H9 (cell line): ENCODE measurements around the gene B4GALNT1. TPM values are rescaled to one million over a fixed set of nuclear protein-coding genes. Genes with fewer than 3 reads are reported as not detected.

Source experiments
- DNase-seq: peaks from one replicate; pipeline ENCODE4 v3.0.0-alpha.2; 2017
- H2AFZ ChIP-seq: one replicate; pipeline ENCODE4 v1.6.1; 2013; ENCODE audit warnings: mild to moderate bottlenecking, low read length, control low read depth, moderate library complexity
- H2AK5ac ChIP-seq: 2 replicates; pipeline ENCODE4 v1.6.1; 2013; ENCODE audit warnings: low read length, control low read depth, mixed read lengths; ENCODE audit not compliant: insufficient read length
- H2BK120ac ChIP-seq: one replicate; pipeline ENCODE4 v1.6.1; 2013; ENCODE audit warnings: low read depth, mild to moderate bottlenecking, low read length, control low read depth, inconsistent platforms; ENCODE audit not compliant: poor library complexity, severe bottlenecking
- H2BK12ac ChIP-seq: 2 replicates; pipeline ENCODE4 v1.6.1; 2013; ENCODE audit warnings: low read length, control low read depth, mixed read lengths, low read depth; ENCODE audit not compliant: insufficient read length
- H2BK15ac ChIP-seq: 2 replicates; pipeline ENCODE4 v1.6.1; 2013; ENCODE audit warnings: low read depth, low read length, control low read depth
- H2BK20ac ChIP-seq: one replicate; pipeline ENCODE4 v1.6.1; 2013; ENCODE audit warnings: low read depth, mild to moderate bottlenecking, low read length, control low read depth, inconsistent platforms; ENCODE audit not compliant: poor library complexity, severe bottlenecking
- H2BK5ac ChIP-seq: 2 replicates; pipeline ENCODE4 v1.6.1; 2013; ENCODE audit warnings: low read length, control low read depth, mixed read lengths; ENCODE audit not compliant: insufficient read length
- H3K14ac ChIP-seq: 2 replicates; pipeline ENCODE4 v1.6.1; 2013; ENCODE audit warnings: low read length, control low read depth; ENCODE audit not compliant: insufficient read depth
- H3K18ac ChIP-seq: 2 replicates; pipeline ENCODE4 v1.6.1; 2013; ENCODE audit warnings: low read depth, mild to moderate bottlenecking, mixed read lengths, low read length, control low read depth; ENCODE audit not compliant: insufficient read length
- H3K23ac ChIP-seq: 2 replicates; pipeline ENCODE4 v1.6.1; 2013; ENCODE audit warnings: low read length, control low read depth, mixed read lengths, low read depth; ENCODE audit not compliant: insufficient read length
- H3K23me2 ChIP-seq: 2 replicates; pipeline ENCODE4 v1.6.1; 2013; ENCODE audit warnings: low read depth, mild to moderate bottlenecking, mixed read lengths, low read length, control low read depth; ENCODE audit not compliant: insufficient read length, poor library complexity, severe bottlenecking
- H3K27ac ChIP-seq: 2 replicates; pipeline ENCODE4 v1.5.1; 2013; ENCODE audit warnings: low read length, control low read depth, mixed read lengths, low read depth; ENCODE audit not compliant: insufficient read length
- H3K27me3 ChIP-seq: 2 replicates; pipeline ENCODE4 v1.6.1; 2013; ENCODE audit warnings: low read length, control low read depth, inconsistent platforms; ENCODE audit not compliant: insufficient read depth
- H3K4ac ChIP-seq: 2 replicates; pipeline ENCODE4 v1.6.1; 2013; ENCODE audit warnings: low read depth, mild to moderate bottlenecking, control low read depth, inconsistent platforms, low read length, moderate library complexity
- H3K4me1 ChIP-seq: 2 replicates; pipeline ENCODE4 v1.6.1; 2013; ENCODE audit warnings: low read length, control low read depth, inconsistent platforms; ENCODE audit not compliant: insufficient read depth
- H3K4me2 ChIP-seq: 2 replicates; pipeline ENCODE4 v1.6.1; 2013; ENCODE audit warnings: low read length, control low read depth, mixed read lengths; ENCODE audit not compliant: insufficient read length, insufficient read depth
- H3K56ac ChIP-seq: 2 replicates; pipeline ENCODE4 v1.6.1; 2013; ENCODE audit warnings: low read depth, mild to moderate bottlenecking, mixed read lengths, low read length, control low read depth; ENCODE audit not compliant: insufficient read length
- H3K79me1 ChIP-seq: 2 replicates; pipeline ENCODE4 v1.6.1; 2013; ENCODE audit warnings: low read depth, mild to moderate bottlenecking, moderate library complexity, low read length, control low read depth, inconsistent platforms; ENCODE audit not compliant: insufficient read depth, poor library complexity, severe bottlenecking
- H3K79me2 ChIP-seq: 2 replicates; pipeline ENCODE4 v1.6.1; 2013; ENCODE audit warnings: low read length, control low read depth, inconsistent platforms; ENCODE audit not compliant: insufficient read depth
- H3K9ac ChIP-seq: 2 replicates; pipeline ENCODE4 v1.6.1; 2013; ENCODE audit warnings: low read length, control low read depth, mixed read lengths; ENCODE audit not compliant: insufficient read length; ENCODE audit errors: extremely low read depth
- H3K9me3 ChIP-seq: one replicate; pipeline ENCODE4 v1.6.1; 2013; ENCODE audit warnings: low read depth, low read length, inconsistent platforms; ENCODE audit not compliant: control insufficient read depth
- H3T11ph ChIP-seq: one replicate; pipeline ENCODE4 v1.6.1; 2013; ENCODE audit warnings: mild to moderate bottlenecking, low read length, control low read depth, inconsistent platforms
- H4K20me1 ChIP-seq: one replicate; pipeline ENCODE4 v1.6.1; 2013; ENCODE audit not compliant: control insufficient read depth, insufficient read length, insufficient read depth
- H4K5ac ChIP-seq: 2 replicates; pipeline ENCODE4 v1.6.1; 2013; ENCODE audit warnings: low read depth, mild to moderate bottlenecking, mixed read lengths, low read length, control low read depth; ENCODE audit not compliant: insufficient read length
- H4K8ac ChIP-seq: replicated peaks from 2 replicates; pipeline ENCODE4 v1.6.1; 2013; ENCODE audit warnings: low read length, control low read depth, mixed read lengths, low read depth; ENCODE audit not compliant: insufficient read length
- H4K91ac ChIP-seq: 2 replicates; pipeline ENCODE4 v1.6.1; 2013; ENCODE audit warnings: low read depth, mild to moderate bottlenecking, moderate library complexity, mixed read lengths, low read length, control low read depth; ENCODE audit not compliant: insufficient read length
- H3K27ac Mint-ChIP-seq, 3 experiments: 2 replicates in 2 of 3; 3 replicates in 1 of 3; pipeline ENCODE4 v1.8.0; 2020 to 2021; ENCODE audit warnings: mixed read lengths in 3 of 3, mild to moderate bottlenecking in 1 of 3, moderate library complexity in 1 of 3
- H3K27me3 Mint-ChIP-seq: 2 replicates; pipeline ENCODE4 v1.8.0; 2021; ENCODE audit warnings: low read depth, mild to moderate bottlenecking, moderate library complexity, mixed read lengths
- H3K36me3 Mint-ChIP-seq, 3 experiments: 2 replicates in 2 of 3; 3 replicates in 1 of 3; pipeline ENCODE4 v1.8.0; 2020 to 2021; ENCODE audit warnings: low read depth in 3 of 3, mixed read lengths in 3 of 3; ENCODE audit not compliant: insufficient read depth in 1 of 3
- H3K4me1 Mint-ChIP-seq, 2 experiments: 2 replicates each; pipeline ENCODE4 v1.8.0; 2020; ENCODE audit warnings: mixed read lengths in 2 of 2
- H3K4me3 Mint-ChIP-seq, 2 experiments: 2 replicates in 1 of 2; 3 replicates in 1 of 2; pipeline ENCODE4 v1.8.0; 2020 to 2021; ENCODE audit warnings: mild to moderate bottlenecking in 2 of 2, mixed read lengths in 2 of 2, moderate library complexity in 1 of 2
- H3K9me3 Mint-ChIP-seq, 2 experiments: 2 replicates in 1 of 2; 3 replicates in 1 of 2; pipeline ENCODE4 v1.8.0; 2020; ENCODE audit warnings: mild to moderate bottlenecking in 2 of 2, mixed read lengths in 2 of 2, moderate library complexity in 1 of 2
- WGBS: extraction: QIAGEN DNeasy Blood & Tissue Kit; methylation state at CpG from one replicate; pipeline ENCODE4 v1.1.7; 2013; ENCODE audit warnings: missing lambda C conversion rate, low lambda C conversion rate, mixed read lengths; ENCODE audit not compliant: insufficient read length; ENCODE audit errors: extremely low coverage; 5-methylcytosine and 5-hydroxymethylcytosine counted together
- total RNA-seq: library from RNA; stranded (reverse); gene quantifications from 2 replicates; pipeline ENCODE4 v1.2.1, GENCODE V29; 2021
- TF ChIP-seq, protein P1 (sequence below): fragments of 200-600 bp; sonication (generic); conservative IDR thresholded peaks from 3 replicates; pipeline ENCODE4 v1.8.0; 2021; ENCODE audit warnings: antibody characterized with exemption, mild to moderate bottlenecking

Gene B4GALNT1
- total RNA-seq, 1 experiment from 2014 or later: 2.3 TPM

DNA sequence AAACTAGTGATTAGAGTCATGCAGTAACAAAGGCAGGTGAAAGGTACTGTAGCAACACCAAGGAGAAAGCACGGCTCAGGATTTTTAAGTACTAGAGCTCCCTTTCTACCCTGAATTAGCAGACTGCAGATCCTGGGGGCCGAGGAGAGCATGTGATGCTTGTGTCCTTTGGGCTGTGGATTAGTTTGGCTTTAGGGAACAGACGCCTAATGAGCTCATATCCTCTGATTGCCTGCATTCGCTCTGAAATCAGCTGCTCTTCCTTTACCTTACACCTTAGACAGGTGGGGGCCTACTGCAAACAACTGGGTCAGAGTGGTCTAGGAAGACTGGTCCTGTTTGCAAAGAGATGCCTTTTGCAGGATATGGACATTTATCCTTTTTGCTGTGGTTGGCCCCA lies 39.8 kb downstream of the B4GALNT1 start:
- Histone ChIP-seq H3K79me1 (peaks cover 8% of the 10 kb centered on the region), H3T11ph (no peak overlapping the region), H3K4me1 (peaks cover 5% of the 10 kb centered on the region; the same call in 1 of the 2 replicates), H2BK5ac (no peak overlapping the region), H3K9ac (no peak overlapping the region), H3K9me3 (no peaks in the 10 kb centered on the region), H3K56ac (no peak overlapping the region), H2BK15ac (no peak overlapping the region), H3K14ac (no peak overlapping the region), H2BK12ac (no peak overlapping the region), H4K5ac (no peak overlapping the region), H3K23me2 (peaks cover 16% of the 10 kb centered on the region), H3K4ac (no peak overlapping the region), H2BK20ac (no peak overlapping the region), H2BK120ac (no peak overlapping the region), H4K20me1 (no peaks in the 10 kb centered on the region), H4K91ac (no peak overlapping the region), H3K27ac (no peak overlapping the region), H3K23ac (no peak overlapping the region), H3K18ac (no peak overlapping the region), H2AFZ (no peak overlapping the region), H3K4me2 (no peak overlapping the region), H3K79me2 (peaks cover 3% of the 10 kb centered on the region; the same call in 1 of the 2 replicates), H4K8ac (no peak overlapping the region), H2AK5ac (no peak overlapping the region), H3K27me3 (no peaks in the 10 kb centered on the region)
- H3K4me1 Mint-ChIP-seq: peaks cover 15 to 20% of the 10 kb centered on the region in 2 experiments
- no peak for DNase-seq
- no CpG with 5 or more reads among the region's 4 CpGs for WGBS
- TF ChIP-seq, protein P1, sequence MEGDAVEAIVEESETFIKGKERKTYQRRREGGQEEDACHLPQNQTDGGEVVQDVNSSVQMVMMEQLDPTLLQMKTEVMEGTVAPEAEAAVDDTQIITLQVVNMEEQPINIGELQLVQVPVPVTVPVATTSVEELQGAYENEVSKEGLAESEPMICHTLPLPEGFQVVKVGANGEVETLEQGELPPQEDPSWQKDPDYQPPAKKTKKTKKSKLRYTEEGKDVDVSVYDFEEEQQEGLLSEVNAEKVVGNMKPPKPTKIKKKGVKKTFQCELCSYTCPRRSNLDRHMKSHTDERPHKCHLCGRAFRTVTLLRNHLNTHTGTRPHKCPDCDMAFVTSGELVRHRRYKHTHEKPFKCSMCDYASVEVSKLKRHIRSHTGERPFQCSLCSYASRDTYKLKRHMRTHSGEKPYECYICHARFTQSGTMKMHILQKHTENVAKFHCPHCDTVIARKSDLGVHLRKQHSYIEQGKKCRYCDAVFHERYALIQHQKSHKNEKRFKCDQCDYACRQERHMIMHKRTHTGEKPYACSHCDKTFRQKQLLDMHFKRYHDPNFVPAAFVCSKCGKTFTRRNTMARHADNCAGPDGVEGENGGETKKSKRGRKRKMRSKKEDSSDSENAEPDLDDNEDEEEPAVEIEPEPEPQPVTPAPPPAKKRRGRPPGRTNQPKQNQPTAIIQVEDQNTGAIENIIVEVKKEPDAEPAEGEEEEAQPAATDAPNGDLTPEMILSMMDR: no peak
- no peaks in the 10 kb centered on the region for H3K9me3 Mint-ChIP-seq
- peaks cover 4 to 30% (median 14%) of the 10 kb centered on the region in 3 experiments; a peak in 6 of 7 replicates for H3K36me3 Mint-ChIP-seq
- no peaks in the 10 kb centered on the region for H3K27me3 Mint-ChIP-seq
- no peak overlapping the region; a peak in 1 of 5 replicates for H3K4me3 Mint-ChIP-seq
- no peak overlapping the region for H3K27ac Mint-ChIP-seq
